Measurements from ENCODE around the gene FRZB. TPM values are rescaled to one million over a fixed set of nuclear protein-coding genes. Genes with fewer than 3 reads are reported as not detected.

Gene FRZB
- total RNA-seq, 1 experiment from 2014 or later = 1.9 TPM

- TF ChIP-seq ZNF121 (CRISPR knock-in tag; IDR thresholded peaks at IDR 0.05) (no peak), HMGXB4 (CRISPR knock-in tag; IDR thresholded peaks at IDR 0.05) (no peak), TEAD1 (CRISPR knock-in tag; IDR thresholded peaks at IDR 0.05) (no peak), OVOL2 (CRISPR knock-in tag; IDR thresholded peaks at IDR 0.05; ENCODE audit: borderline replicate concordance) (no peak), TEAD4 (CRISPR knock-in tag; IDR thresholded peaks at IDR 0.05) (no peak), RELA (CRISPR knock-in tag; IDR thresholded peaks at IDR 0.05; ENCODE audit: borderline replicate concordance) (no peak), ZBTB21 (CRISPR knock-in tag; IDR thresholded peaks at IDR 0.05; ENCODE audit: borderline replicate concordance) (no peak), SMAD4 (CRISPR knock-in tag; IDR thresholded peaks at IDR 0.05) (no peak), JUN (CRISPR knock-in tag; IDR thresholded peaks at IDR 0.05) (no peak), NR1H2 (CRISPR knock-in tag; IDR thresholded peaks at IDR 0.05) (no peak), IRF1 (CRISPR knock-in tag; IDR thresholded peaks at IDR 0.05) (no peak), ESRRA (CRISPR knock-in tag; IDR thresholded peaks at IDR 0.05; ENCODE audit: borderline replicate concordance) (no peak)
Observed at GRCh38 chr2:182824056-182824766, 42.2 kb downstream of the FRZB start (continued).

- Mint-ChIP-seq H3K27me3 (ENCODE audit: low read depth) (no peaks in the 10 kb centered on the region; the same call in 1 of the 2 replicates), H3K27ac (no peak overlapping the region), H3K4me1 (peaks cover 39% of the 10 kb centered on the region), H3K4me3 (no peak overlapping the region), H3K36me3 (no peaks in the 10 kb centered on the region), H3K9me3 (no peaks in the 10 kb centered on the region)
- TF ChIP-seq JUN (CRISPR knock-in tag; IDR thresholded peaks at IDR 0.05) = no peak
- CTCF ChIA-PET = no interaction called here
- DNase-seq (ENCODE audit: low spot score) (no peak), ATAC-seq (no peak)
- POLR2A ChIA-PET = no interaction called here
Observed at GRCh38 chr2:182822733-182823132, 43.7 kb downstream of the FRZB start.

- H3K36me3 Mint-ChIP-seq = no peaks in the 10 kb centered on the region
- CTCF ChIA-PET = no interaction called here
- no peak overlapping the region for H3K4me3 Mint-ChIP-seq
- H3K4me1 Mint-ChIP-seq = peaks cover 42% of the 10 kb centered on the region
- no peak for ATAC-seq
- no peaks in the 10 kb centered on the region for H3K9me3 Mint-ChIP-seq
- DNase-seq (ENCODE audit: low spot score) = no peak
- TF ChIP-seq ESRRA (CRISPR knock-in tag; IDR thresholded peaks at IDR 0.05; ENCODE audit: borderline replicate concordance) = no peak
- no peak for TF ChIP-seq AFF4 (CRISPR knock-in tag; IDR thresholded peaks at IDR 0.05; ENCODE audit: borderline replicate concordance)
- no peak for TF ChIP-seq USF1 (CRISPR knock-in tag; IDR thresholded peaks at IDR 0.05)
- no peak for TF ChIP-seq ZNF512 (CRISPR knock-in tag; IDR thresholded peaks at IDR 0.05; ENCODE audit: borderline replicate concordance)
- TF ChIP-seq NFE2L1 (CRISPR knock-in tag; IDR thresholded peaks at IDR 0.05) = no peak
- no peak for TF ChIP-seq FOXK1 (CRISPR knock-in tag; IDR thresholded peaks at IDR 0.05)
- no peak for TF ChIP-seq RORB (CRISPR knock-in tag; IDR thresholded peaks at IDR 0.05)
- no peak for TF ChIP-seq ZNF232 (CRISPR knock-in tag; IDR thresholded peaks at IDR 0.05)
- no peak for TF ChIP-seq ATF6 (CRISPR knock-in tag; IDR thresholded peaks at IDR 0.05)
- TF ChIP-seq SMAD3 (CRISPR knock-in tag; IDR thresholded peaks at IDR 0.05; ENCODE audit: borderline replicate concordance) = no peak
- no peak for TF ChIP-seq NR3C1 (CRISPR knock-in tag; conservative IDR thresholded peaks at IDR 0.05; ENCODE audit: low read depth)
- no peak for TF ChIP-seq JUN (CRISPR knock-in tag; IDR thresholded peaks at IDR 0.05)
- TF ChIP-seq NFYB (CRISPR knock-in tag; conservative IDR thresholded peaks at IDR 0.05; ENCODE audit: low read depth) = no peak
- H3K27ac Mint-ChIP-seq = no peak overlapping the region
- POLR2A ChIA-PET = no interaction called here
- H3K27me3 Mint-ChIP-seq (ENCODE audit: low read depth) = no peaks in the 10 kb centered on the region; the same call in 1 of the 2 replicates
Observed at GRCh38 chr2:182821182-182821581, 45.3 kb downstream of the FRZB start.
